Panc1 (cell line): ENCODE results near the gene EAPP. TPM values are rescaled to one million over a fixed set of nuclear protein-coding genes. Genes with fewer than 3 reads are reported as not detected.

Experiments
- ATAC-seq: fragments of 200-7000 bp; cut with Tn5 transposase; 2 replicates; pipeline ENCODE4 v1.9.1; 2020; ENCODE audit warnings: mild to moderate bottlenecking, moderate library complexity
- BruUV-seq: library from RNA; stranded (reverse); fragments of 400-500 nt; replicated peaks from 2 replicates; lab custom pipeline; 2021; lab: Mats Ljungman, UMichigan
- CTCF ChIA-PET: fragments of 300-600 bp; sonication (Branson Sonifier 250); formaldehyde crosslinking; loops from one replicate; lab custom pipeline; 2022; ENCODE audit warnings: antibody characterized with exemption; lab: Charles Lee
- POLR2A ChIA-PET: fragments of 300-600 bp; sonication (Branson Sonifier 250); formaldehyde crosslinking; loops from one replicate; lab custom pipeline; 2022; ENCODE audit warnings: antibody characterized with exemption; lab: Charles Lee
- DNase-seq: peaks from one replicate; pipeline ENCODE4 v3.0.0-alpha.2; 2010; ENCODE audit warnings: low read depth, low spot score
- H3K27ac ChIP-seq: 2 replicates; pipeline ENCODE4 v1.5.1; 2011; ENCODE audit warnings: mild to moderate bottlenecking, low read length, inconsistent platforms
- H3K27me3 ChIP-seq: fragments of 200-500 bp; sonication (Bioruptor generic); 2 replicates; pipeline ENCODE4 v1.6.0; 2014; ENCODE audit warnings: low read length, inconsistent platforms; ENCODE audit not compliant: control insufficient read depth, insufficient read depth
- H3K36me3 ChIP-seq: fragments of 200-500 bp; sonication (Bioruptor generic); 2 replicates; pipeline ENCODE4 v1.5.1; 2014; ENCODE audit warnings: inconsistent platforms, mild to moderate bottlenecking, low read length, moderate library complexity; ENCODE audit not compliant: control insufficient read depth, insufficient read depth
- H3K4me1 ChIP-seq: 2 replicates; pipeline ENCODE4 v1.5.1; 2011; ENCODE audit warnings: inconsistent platforms, mild to moderate bottlenecking, low read length, moderate library complexity; ENCODE audit not compliant: control insufficient read depth, insufficient read depth
- H3K4me3 ChIP-seq, 2 experiments: 2 replicates each; pipeline ENCODE4 v1.5.1; 2011 to 2012; ENCODE audit warnings: low read depth in 2 of 2, low read length in 2 of 2, mild to moderate bottlenecking in 2 of 2, inconsistent platforms in 1 of 2, moderate library complexity in 1 of 2
- H3K9me3 ChIP-seq: fragments of 200-500 bp; sonication (Bioruptor generic); 2 replicates; pipeline ENCODE4 v1.5.1; 2014; ENCODE audit warnings: low read depth, mild to moderate bottlenecking, inconsistent platforms, low read length, moderate library complexity; ENCODE audit not compliant: control insufficient read depth, insufficient read depth
- POLR2AphosphoS5 ChIP-seq: IDR thresholded peaks from 2 replicates; pipeline ENCODE4 v1.6.1; 2012; ENCODE audit warnings: mild to moderate bottlenecking, low read depth, low read length, moderate library complexity
- REST ChIP-seq, 2 experiments: IDR thresholded peaks; 2 replicates each; pipeline ENCODE4 v1.6.1; 2011 to 2012; ENCODE audit warnings: low read depth in 2 of 2, control low read depth in 1 of 2, low read length in 1 of 2, mild to moderate bottlenecking in 1 of 2, moderate library complexity in 1 of 2; ENCODE audit not compliant: insufficient read depth in 1 of 2
- SIN3A ChIP-seq: IDR thresholded peaks from 2 replicates; pipeline ENCODE4 v1.6.1; 2012; ENCODE audit warnings: low read depth, mild to moderate bottlenecking, low read length, moderate library complexity, borderline replicate concordance; ENCODE audit not compliant: insufficient read depth
- TCF7L2 ChIP-seq: IDR thresholded peaks from 2 replicates; pipeline ENCODE4 v1.6.1; 2011; ENCODE audit warnings: mild to moderate bottlenecking, low read depth, low read length, inconsistent platforms
- in situ Hi-C: cut with HindIII; loops from 2 replicates; pipeline ENCODE4 v1.10.0; 2016; ENCODE audit warnings: low sequenced_read_pairs, low pct_unique_long_range_greater_than_20kb
- intact Hi-C: fragments of 100-400 bp; cut with micrococcal nuclease; formaldehyde crosslinking; loops from one replicate; pipeline ENCODE4 v1.10.0; 2022; ENCODE audit not compliant: unreplicated experiment
- total RNA-seq: library from RNA; stranded (reverse); gene quantifications from one replicate; pipeline ENCODE4 v1.2.1, GENCODE V29; 2021; ENCODE audit not compliant: unreplicated experiment
- TF ChIP-seq, protein P1 (sequence below): fragments of 450-650 bp; IDR thresholded peaks from 2 replicates; pipeline ENCODE4 v1.5.1; 2017; ENCODE audit warnings: mild to moderate bottlenecking

The EAPP gene
- total RNA-seq, 1 experiment from 2014 or later: 16.6 TPM

GRCh38 chr14:34489324-34489723, 50.2 kb downstream of the EAPP start:
- Histone ChIP-seq H3K9me3 (no peaks in the 10 kb centered on the region), H3K36me3 (no peaks in the 10 kb centered on the region), H3K27me3 (no peaks in the 10 kb centered on the region), H3K27ac (no peak overlapping the region), H3K4me1 (no peaks in the 10 kb centered on the region), H3K4me3 (no peak overlapping the region)
- ATAC-seq (no peak), DNase-seq (no peak)
- BruUV-seq: no TSS peak
- intact Hi-C loops (no loop called here), in situ Hi-C loops (no loop called here)
- POLR2A ChIA-PET: no interaction called here
- TF ChIP-seq, protein P1, sequence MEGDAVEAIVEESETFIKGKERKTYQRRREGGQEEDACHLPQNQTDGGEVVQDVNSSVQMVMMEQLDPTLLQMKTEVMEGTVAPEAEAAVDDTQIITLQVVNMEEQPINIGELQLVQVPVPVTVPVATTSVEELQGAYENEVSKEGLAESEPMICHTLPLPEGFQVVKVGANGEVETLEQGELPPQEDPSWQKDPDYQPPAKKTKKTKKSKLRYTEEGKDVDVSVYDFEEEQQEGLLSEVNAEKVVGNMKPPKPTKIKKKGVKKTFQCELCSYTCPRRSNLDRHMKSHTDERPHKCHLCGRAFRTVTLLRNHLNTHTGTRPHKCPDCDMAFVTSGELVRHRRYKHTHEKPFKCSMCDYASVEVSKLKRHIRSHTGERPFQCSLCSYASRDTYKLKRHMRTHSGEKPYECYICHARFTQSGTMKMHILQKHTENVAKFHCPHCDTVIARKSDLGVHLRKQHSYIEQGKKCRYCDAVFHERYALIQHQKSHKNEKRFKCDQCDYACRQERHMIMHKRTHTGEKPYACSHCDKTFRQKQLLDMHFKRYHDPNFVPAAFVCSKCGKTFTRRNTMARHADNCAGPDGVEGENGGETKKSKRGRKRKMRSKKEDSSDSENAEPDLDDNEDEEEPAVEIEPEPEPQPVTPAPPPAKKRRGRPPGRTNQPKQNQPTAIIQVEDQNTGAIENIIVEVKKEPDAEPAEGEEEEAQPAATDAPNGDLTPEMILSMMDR: no peak
- TF ChIP-seq SIN3A (no peak), TCF7L2 (no peak), POLR2AphosphoS5 (no peak), REST (IDR thresholded peaks at IDR 0.05; ENCODE audit: insufficient read depth in 1 of 2, low read depth in 2 of 2, low read length in 1 of 2) (no peak)
- CTCF ChIA-PET: no interaction called here

DNA sequence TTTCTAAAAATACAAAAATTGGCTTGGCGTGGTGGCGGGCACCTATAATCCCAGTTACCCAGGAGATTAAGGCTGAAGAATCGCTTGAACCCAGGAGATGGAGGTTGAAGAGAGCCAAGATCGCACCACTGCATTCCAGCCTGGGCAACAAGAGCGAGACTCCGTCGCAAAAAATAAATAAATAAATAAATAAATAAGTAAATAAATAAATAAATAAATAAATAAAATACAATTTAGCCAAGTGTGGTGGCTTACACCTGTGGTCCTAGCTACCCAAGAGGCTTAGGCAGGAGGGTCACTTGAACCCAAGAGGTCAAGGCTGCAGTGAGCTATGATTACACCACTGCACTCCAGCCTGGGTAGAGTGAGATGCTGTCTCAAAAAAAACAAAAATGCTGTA, 51.0 kb downstream of the EAPP start:
- intact Hi-C loops: no loop called here
- no TSS peak for BruUV-seq
- POLR2A ChIA-PET: no interaction called here
- Histone ChIP-seq H3K27ac (no peak overlapping the region), H3K4me1 (no peaks in the 10 kb centered on the region), H3K4me3 (no peak overlapping the region), H3K36me3 (no peaks in the 10 kb centered on the region), H3K9me3 (no peaks in the 10 kb centered on the region), H3K27me3 (no peaks in the 10 kb centered on the region)
- TF ChIP-seq REST (IDR thresholded peaks at IDR 0.05; ENCODE audit: insufficient read depth in 1 of 2, low read depth in 2 of 2, low read length in 1 of 2) (no peak), POLR2AphosphoS5 (no peak), SIN3A (no peak), TCF7L2 (no peak)
- TF ChIP-seq, protein P1: no peak
- DNase-seq (no peak), ATAC-seq (no peak)
- CTCF ChIA-PET: no interaction called here
- in situ Hi-C loops: no loop called here
